Left cardiac atrium (tissue), 4 donors: ENCODE measurements around the gene ZP2. TPM values are rescaled to one million over a fixed set of nuclear protein-coding genes. Genes with fewer than 3 reads are reported as not detected.
"Not testable (repeated sequence)": the region's sequence is repeated elsewhere in the genome, so short reads cannot be mapped to it uniquely, and the experiment has no call there.

Source experiments
- ATAC-seq, 2 donors: fragments of 200-7000 bp; cut with Tn5 transposase; one replicate each; pipeline ENCODE4 v1.9.1; 2020; ENCODE audit warnings: mild to moderate bottlenecking in 2 of 2, moderate library complexity in 2 of 2
- DNase-seq: peaks from one replicate; pipeline ENCODE4 v3.0.0-alpha.2; 2020
- intact Hi-C, 2 donors: fragments of 100-400 bp; cut with DNase I; formaldehyde crosslinking; loops; one replicate each; pipeline versions ENCODE4 v1.14.1 to v1.15.1; 2022 to 2023
- total RNA-seq, 2 donors: library from RNA; stranded (reverse); fragmentation: NEBNext Ultra II Directional; extraction: Animal tissue kit (Norgen Biotek cat#: 25700); gene quantifications; one replicate each; pipeline ENCODE4 v1.2.1, GENCODE V29; 2021
- donor health status: DM: no; HTN: yes; CAD: no.
- donor health status: DM: no; HTN: yes; CAD: no; lungs with severe emphysema.
- donor health status: DM: yes; HTN: yes; CAD: no.
- donor health status: Dilated cardiomyopathy.

ZP2 gene
- total RNA-seq, 2 donors from 2014 or later: not detected

DNA sequence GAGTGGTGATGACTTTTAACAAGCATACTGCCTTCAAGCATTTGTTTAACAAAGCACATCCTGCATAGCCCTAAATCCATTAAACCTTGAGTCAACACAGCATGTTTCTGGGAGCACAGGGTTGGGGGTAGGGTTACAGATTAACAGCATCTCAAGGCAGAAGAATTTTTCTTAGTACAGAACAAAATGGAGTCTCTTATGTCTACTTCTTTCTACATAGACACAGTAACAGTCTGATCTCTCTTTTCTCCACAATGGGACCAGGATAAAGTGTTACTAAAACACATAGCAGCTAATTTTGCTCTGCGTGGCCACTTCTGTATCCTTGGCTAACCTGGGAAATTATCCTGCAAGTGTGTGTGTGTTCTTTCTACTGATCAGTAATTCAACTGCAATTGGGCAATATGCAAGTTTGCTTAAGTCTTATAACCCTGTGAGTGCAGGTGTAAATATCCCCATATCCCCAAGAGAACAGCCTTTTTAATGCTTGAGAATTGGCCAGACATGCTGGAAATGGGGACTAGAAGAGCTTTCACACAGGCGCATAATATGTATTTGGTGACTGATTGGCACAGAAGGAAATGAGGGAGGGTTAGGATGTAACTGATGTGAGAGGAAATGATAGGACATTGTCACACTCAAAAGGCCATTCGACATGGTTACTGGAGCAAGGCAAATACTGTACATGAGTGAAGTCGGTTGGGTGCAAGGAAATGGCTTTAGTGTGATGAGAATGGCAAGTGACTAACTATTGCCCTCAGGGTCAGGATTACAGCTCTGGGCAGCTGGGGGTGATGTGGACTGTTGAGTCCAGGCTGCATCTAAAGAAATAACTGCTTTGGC is 11.3 kb upstream of the ZP2 start:
- ATAC-seq (no peak), DNase-seq (no peak)
- intact Hi-C loops: no loop called here

DNA sequence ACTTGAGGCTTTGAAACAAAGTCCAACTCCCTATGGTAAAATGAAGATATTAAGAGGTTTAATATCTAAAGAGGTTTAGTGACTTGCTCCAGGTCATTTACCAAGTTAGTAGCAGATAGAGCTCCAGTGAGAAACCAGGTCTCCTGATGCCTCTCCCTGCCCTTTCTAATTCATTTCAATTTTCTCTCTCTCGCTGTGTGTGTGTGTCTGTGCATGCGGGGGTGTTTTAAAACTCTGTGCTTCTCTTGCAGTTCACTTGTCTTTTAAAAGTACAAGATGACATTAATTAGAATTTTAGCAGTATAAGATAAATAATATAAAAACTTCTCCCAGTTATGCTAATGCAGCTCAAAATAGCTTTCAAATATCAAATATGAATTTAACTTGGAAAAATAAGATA is 8.2 kb upstream of the ZP2 start:
- DNase-seq: no peak
- intact Hi-C loops: no loop called here
- no peak for ATAC-seq

DNA sequence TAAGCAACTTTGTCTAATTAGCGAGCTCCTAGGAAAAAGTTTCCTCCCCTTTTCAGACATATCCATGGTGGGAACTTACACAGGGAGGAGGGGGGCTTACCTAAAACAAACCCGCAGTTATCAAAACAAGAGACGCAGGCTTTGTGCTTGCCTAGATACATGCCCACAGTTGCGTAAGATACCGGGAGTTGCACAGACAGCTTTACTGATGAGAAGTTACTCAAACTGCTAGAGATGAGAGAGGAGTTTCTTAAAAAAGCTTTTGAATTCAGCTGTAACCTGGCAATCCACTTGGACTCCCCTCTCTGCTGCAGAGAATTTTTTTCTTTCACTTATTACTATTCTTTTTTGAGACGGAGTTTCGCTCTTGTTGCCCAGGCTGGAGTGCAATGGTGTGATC is 6.8 kb upstream of the ZP2 start:
- ATAC-seq (peak; percentile 27 to 61), DNase-seq (no peak)
- intact Hi-C loops: no loop called here

DNA sequence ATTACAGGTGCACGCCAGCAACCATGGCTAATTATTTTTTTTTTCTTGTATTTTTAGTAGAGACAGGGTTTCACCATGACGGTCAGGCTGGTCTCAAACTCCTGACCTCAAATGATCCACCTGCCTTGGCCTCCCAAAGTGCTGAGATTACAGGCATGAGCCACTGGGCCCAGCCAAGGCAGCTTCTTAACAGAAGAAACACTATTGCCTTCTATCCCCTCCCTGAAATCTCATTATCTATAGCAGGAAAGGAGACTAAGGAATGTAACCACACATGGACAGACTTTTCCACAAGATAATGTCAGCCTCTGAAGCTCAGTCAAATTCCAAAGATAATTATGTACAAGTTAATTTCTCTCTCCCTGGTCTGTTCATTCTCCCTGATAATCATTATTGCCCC is 5.7 kb upstream of the ZP2 start:
- ATAC-seq (no peak), DNase-seq (no peak)

DNA sequence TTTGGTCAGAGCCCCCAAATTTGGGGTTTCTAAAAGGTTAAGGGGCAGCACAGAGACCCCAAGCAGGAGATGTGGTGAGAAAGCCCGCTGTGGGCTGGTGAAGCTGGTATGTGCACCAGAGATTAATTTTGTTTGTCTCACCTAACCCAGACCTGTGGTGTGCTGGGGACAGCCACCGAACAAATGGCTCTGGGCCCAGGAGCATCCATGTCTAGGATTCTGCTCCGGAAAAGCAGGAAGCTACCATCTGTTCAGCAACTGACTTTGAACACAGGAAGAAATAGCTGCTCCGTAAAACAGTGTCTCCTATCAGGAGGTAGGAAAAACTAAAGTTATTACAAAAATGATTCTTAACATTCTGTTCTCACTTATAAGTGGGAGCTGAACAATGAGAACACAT is 2.7 kb upstream of the ZP2 start:
- intact Hi-C loops: no loop called here
- no peak for ATAC-seq

More for the DNA sequence above, 5.7 kb upstream of the ZP2 start:
- intact Hi-C loops: no loop called here

DNA sequence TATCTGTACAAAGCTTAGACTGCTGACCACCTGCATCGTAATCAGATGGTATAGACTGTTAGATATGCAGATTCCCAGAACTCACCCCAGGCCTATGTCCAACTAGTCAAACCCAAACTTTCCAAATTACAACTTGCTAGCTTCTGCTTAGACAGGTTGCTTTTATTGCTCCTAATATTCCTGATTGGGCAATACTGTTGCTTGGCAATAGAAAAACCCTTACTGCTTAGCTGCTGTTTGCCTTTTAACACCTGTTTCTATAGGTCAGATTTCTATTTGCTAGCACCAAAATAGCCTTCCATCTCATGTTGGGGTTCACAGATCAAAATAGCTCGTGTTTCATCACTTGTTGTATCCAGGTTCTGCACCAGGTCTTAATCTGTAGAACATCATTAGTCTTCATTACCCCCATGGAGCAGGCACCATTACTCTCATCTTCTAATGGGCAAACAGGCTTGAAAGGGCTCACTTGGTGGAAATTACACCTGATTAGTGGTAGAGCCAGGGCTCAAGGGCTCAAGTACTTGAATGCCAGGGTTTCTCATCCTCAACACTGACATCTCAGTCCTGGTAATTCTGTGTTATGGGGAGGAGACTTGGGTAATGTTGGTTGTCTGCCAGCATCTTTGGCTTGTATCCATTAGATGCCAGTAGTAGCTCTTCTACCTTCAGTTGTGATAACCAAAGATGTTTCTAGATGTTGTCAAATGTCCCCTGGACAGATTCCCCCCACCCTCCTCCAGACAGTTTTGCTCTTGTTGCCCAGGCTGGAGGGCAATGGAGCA is 2.7 kb downstream of the ZP2 start:
- ATAC-seq (no peak), DNase-seq (no peak)
- intact Hi-C loops: loop anchor here in 1 of 2 donors (10.0 kb wide), 1 partner anchor 56 kb away; no protein-coding TSS in a partner anchor

More for the DNA sequence above, 2.7 kb upstream of the ZP2 start:
- DNase-seq: no peak

DNA sequence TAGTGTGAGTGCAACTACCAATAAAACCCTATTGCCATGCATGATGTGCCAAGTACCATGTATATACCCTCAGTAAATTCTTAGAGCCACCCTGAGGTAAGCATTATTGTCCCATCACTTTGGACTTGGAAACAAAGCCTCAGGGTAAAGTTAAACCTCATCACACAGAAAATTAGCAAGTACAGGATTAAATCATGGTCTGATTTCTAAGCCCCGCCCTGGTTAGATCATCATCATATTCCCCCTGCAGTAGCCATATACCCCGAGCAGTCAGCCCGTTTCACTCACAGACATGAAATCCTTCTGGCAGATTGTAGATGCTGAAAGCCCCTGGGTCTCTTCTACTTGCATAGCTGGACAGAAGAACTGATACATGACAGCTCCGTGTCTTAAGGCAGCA is 4.8 kb downstream of the ZP2 start:
- DNase-seq (no peak), ATAC-seq (no peak)
- intact Hi-C loops: loop anchor here in 1 of 2 donors (10.0 kb wide), 1 partner anchor 58 kb away; no protein-coding TSS in a partner anchor

DNA sequence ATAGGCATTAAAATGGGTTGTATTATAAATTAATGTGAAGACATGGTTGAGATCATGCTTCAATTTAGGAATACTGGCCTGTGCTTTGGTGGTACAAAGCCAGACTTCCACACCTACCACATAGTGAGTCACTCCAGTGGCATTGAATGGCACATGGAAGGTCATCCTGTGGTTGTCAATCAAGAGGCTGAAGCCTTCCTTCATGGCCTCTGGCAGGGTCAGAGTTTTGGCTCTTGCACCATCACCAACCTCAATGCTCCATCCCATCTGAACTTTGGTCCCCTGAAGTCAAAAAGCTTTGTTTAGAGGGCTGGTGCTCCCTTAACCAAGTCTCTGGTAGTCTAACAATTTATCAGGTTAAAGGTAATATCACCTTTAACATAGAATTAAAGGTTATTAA is 6.1 kb downstream of the ZP2 start:
- no peak for ATAC-seq
- DNase-seq: no peak
- intact Hi-C loops: loop anchor here in 1 of 2 donors (10.0 kb wide), 1 partner anchor 59 kb away; no protein-coding TSS in a partner anchor

DNA sequence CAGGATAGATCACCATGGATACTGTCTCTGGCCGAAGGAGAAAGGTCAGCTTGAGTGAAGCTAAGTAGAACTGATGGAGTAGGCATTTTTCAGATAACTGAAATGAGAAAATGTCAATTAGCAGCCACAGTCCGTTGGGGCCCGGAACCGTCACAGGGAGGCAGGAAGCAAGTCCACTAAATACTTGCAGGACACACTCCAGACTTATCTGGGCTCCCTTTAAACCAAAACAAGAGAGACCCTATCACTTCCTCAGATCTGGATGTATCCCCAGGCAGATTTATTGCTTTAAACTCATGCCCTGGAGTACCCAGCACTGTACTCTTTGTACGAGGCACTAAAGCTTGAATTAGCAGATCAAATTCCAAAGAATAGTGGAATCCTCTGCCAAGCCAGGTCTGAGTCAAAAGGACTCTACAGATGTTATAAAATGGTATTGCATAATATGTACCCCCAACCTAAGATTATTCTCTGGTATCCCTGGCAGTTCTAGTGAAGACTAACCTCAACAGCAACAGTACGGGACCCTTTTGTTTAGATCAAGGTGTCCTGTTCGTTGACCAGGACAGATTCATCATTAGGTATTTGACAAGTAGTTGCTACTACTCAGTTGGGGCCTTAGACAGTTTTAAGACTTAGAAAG is 8.1 kb downstream of the ZP2 start:
- DNase-seq: no peak
- no peak for ATAC-seq
- intact Hi-C loops: loop anchor here in 1 of 2 donors (10.0 kb wide), 1 partner anchor 62 kb away; no protein-coding TSS in a partner anchor

DNA sequence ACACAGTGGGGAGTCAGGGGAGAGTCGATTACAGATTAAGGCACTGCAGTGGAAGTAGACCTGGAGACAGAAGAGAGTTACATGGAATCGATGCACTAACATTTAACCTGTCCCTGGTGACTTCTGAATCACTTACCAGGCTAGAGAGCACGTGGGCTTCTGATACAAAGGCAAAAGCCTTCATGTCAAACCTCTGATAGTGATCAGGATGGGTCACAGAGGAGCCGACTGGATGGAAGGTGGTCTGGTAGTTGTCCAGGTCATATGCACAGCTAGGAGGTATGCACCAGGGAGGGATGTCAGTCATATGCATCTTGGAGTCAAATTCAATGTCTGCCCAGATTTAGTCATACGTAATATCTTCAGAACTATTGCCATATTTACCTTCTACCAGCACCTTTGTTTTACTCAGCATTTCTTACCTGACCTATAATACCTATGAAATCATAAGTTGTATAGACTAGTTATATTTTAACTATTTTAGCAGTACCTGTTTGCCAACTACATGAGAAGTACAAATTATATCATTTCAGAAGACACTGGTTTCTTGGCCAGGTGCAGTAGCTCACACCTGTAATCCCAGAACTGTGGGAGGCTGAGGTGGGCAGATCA is 11.7 kb downstream of the ZP2 start:
- intact Hi-C loops: loop anchor here (10.0 kb wide), 2 partner anchors 65 to 355 kb away; no protein-coding TSS in a partner anchor
- no peak for DNase-seq
- no peak for ATAC-seq

DNA sequence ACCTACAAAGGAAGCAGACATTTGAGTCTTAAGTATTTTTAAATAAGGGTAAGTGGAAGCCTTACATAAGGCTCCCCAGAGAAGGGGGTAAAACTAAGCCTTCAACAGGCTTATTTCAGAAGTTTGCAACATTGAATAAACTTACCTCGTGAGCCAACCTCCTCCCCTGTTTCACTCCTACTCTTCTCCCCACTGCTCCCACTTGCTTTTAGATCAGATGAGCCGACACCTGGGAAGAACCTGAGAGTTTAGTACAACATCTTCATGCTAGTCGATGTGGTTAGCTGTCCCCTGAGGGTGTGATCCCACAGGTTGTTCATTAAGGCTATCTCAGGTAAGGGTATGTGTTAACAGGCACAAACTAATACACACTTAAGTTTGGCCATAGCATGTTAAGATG is 13.8 kb downstream of the ZP2 start:
- ATAC-seq: no peak
- intact Hi-C loops: loop anchor here in 1 of 2 donors (10.0 kb wide), 1 partner anchor 357 kb away; no protein-coding TSS in a partner anchor

DNA sequence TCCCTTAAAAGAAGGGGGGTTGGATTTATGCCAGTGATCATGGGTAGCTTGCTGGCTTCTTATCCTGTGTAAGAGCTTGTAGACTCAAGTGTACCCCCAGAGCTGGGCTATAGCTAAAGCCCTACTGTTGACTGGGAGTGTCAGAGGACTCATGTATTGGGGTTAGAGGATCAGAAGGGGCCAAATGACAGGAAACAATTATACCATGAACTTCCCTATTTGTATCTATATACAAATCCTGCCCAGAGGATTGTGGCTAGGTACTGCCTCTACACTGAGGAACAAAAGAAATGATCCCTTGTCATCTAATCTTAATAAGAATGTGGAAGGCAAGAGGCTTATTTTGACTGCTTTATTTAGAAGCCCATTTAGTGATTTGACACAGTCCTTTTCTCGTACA is 14.3 kb downstream of the ZP2 start:
- intact Hi-C loops: loop anchor here in 1 of 2 donors (10.0 kb wide), 1 partner anchor 358 kb away; no protein-coding TSS in a partner anchor
- no peak for DNase-seq
- ATAC-seq: no peak

More for the DNA sequence above, 13.8 kb downstream of the ZP2 start:
- DNase-seq: no peak

DNA sequence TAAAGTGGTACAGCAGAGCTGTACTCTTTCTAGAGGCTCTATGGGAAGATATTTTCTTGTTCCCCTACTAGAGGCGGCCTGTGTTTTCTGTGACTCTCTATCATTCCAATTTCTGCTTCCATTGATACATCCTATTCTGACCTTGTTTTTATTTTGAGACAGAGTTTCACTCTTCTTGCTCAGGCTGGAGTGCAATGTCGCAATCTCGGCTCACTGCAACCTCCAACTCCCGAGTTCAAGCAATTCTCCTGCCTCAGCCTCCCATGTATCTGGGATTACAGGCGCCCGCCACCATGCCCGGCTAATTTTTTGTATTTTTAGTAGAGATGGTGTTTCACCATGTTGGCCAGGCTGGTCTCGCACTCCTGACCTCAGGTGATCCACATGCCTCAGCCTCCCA is 16.0 kb downstream of the ZP2 start:
- intact Hi-C loops: loop anchor here in 1 of 2 donors (10.0 kb wide), 1 partner anchor 359 kb away; no protein-coding TSS in a partner anchor
- not testable (repeated sequence) for DNase-seq, ATAC-seq

DNA sequence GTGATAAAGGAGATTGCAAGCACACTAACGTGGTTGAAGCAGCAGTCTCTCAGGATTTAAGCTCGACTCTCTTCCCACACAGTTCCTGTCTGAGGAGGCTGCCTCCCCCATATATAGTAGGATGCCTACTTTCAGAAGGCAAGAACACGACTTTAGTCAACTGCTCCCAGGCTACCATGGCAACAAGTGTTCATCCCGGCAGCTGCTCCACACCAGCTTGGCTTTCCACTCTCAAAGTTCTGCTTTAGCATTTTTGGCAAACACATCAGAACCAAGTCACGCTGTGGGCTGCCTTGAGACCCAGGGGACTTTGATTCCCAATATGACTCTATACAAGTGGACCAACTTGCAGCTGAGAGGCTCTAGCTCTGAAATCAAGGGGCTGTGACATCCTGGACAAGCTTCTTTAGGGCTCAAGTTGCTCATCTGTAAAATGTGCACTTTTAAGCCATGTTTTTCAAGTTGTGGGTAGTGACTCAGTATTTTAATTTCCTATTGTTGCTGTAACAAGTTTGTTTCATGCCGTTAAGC is 16.5 kb downstream of the ZP2 start:
- DNase-seq (no peak), ATAC-seq (no peak)
- intact Hi-C loops: loop anchor here (5.0 to 10.0 kb wide), 2 partner anchors 107 to 360 kb away; no protein-coding TSS in a partner anchor

DNA sequence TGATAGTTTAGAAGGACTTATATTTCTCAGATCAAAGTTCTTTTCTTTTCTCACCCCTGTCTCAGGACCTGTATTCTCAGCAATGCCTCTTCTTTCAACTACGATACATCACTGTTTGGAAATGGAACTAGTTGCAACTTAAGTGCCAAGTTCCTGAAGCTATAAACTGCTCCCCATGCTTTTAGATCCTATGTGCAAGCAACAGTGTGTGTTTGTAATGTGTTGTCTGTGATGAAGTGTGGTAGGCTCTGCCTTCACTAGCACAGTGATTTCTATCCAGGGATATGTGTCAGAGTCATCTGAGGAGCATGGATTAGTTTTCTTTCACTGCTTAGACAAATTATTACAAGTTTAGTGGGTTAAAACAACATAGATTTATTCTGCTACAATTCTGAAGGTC is 18.4 kb downstream of the ZP2 start:
- ATAC-seq (no peak), DNase-seq (no peak)
- intact Hi-C loops: loop anchor here (5.0 to 10.0 kb wide), 2 partner anchors 109 to 362 kb away; no protein-coding TSS in a partner anchor

DNA sequence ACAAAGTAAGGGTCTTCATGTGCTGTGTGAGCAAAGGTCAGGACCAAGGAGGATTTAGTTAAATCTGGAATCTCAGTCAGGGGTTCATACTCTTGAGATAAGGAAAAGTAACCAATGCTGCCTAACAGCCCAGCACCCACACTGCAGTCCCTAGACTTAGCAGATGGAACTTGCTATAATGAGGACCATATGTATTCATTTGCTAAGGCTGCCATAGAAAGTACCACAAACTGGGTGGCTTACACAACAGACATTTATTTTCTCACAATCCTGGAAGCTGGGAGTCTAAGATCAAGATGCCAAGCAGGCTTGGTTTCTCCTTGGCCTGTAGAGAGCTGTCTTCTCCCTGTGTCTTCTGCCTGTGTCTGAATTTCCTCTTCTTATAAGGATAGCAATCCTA is 20.8 kb downstream of the ZP2 start:
- intact Hi-C loops: loop anchor here (5.0 to 10.0 kb wide), 2 partner anchors 112 to 364 kb away; no protein-coding TSS in a partner anchor
- ATAC-seq (no peak), DNase-seq (no peak)

DNA sequence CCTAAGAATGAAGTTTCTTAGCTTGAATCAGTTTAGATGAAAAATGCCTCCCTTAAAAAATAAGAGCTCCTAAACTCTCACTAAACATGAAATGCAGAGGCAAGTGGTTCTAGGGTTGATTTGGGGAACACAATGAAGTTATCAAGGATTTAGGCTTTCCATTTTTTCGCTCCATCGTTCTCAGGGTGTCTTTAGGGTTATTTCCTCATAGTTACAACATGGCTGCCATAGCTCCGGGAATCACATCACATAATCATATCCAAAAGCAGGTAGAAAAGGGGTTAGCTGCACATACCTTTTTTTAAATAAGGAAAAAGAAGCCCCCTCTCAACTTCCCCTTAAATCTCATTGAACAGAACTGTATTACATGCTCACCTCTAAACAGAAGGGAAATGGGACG is 21.4 kb downstream of the ZP2 start:
- DNase-seq (no peak), ATAC-seq (no peak)
- intact Hi-C loops: loop anchor here (5.0 to 10.0 kb wide), 2 partner anchors 112 to 365 kb away; no protein-coding TSS in a partner anchor

DNA sequence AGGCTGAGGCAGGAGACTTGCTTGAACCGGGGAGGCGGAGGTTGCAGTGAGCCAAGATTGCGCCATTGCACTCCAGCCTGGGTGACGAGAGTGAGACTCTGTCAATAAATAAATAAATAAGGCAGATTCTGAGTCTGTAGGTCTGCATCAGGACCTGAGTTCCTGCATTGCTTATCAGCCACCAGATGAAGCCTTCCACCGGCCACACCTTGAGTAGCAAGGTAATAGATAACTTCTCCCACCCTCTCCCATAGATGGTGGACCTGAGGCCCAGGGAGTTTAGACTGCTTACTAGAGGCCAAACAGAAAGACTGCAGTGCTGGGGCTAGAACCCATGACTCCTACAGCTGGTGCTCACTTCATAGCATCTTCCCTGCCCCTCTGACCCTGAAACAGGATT is 22.1 kb downstream of the ZP2 start:
- ATAC-seq (no peak), DNase-seq (no peak)
- intact Hi-C loops: loop anchor here in 1 of 2 donors (2.0 kb wide), 1 partner anchor 111 kb away; no protein-coding TSS in a partner anchor
